Measurements from ENCODE around the gene DNAJC17.

Gene DNAJC17

GRCh38 chr15:40830884-40831283, 23.6 kb upstream of the DNAJC17 start:
- no peak for DNase-seq (ENCODE audit: low spot score)

DNA sequence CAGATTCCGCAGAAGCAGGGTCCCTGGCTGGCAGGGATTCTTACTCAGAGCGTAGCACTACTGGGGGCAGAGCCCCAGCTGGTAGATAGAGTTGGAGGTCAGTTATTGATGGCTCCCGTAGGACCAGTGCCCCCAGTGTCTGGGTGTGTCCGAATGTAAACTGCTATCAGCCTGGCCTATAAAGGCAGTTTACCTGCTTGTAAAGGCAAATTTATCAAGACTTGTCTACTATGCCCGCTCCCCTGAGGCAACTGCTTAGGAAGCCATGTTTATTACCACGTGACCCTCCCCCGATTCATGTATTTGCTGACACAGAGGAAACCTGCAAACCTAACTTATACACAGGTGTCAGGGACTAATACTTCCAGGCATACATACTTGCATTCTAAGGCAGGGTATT, 21.8 kb upstream of the DNAJC17 start:
- no peak for DNase-seq (ENCODE audit: low spot score)

DNA sequence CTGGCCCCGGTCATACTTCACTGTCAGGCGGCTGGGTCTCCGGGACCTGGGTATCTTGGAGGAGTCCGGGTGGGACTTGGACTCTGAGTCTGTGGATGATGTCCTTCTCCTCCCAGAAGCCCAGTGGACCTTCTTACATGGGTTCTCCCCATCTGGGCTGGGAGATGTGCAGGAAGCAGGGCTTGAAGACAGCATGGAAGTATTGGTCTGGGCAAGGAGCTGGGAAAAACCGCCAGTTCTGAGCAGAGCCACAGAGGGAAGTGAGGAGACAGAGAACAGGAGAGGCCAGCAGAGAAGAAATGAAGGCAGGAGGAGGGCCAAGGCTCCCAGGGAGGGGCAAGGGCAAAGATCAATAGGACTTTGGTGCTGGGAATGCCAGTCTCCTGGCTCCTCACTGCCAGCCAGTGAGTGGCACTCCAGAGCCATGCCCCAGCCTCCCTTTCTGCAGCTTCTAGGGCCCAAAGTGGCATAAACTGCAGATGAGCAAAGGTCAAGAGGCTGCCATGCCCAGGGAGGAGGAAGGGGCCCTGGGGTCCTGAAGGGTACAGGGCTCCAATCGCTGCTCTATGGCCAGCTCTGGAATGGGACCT, 21.3 kb upstream of the DNAJC17 start, which contains the start of gene PPP1R14D:
Gene PPP1R14D (minus strand): TSS at position 262 of the 590 bp plus-strand sequence. CDS start 67 bp downstream, at position 195.
- no peak for DNase-seq (ENCODE audit: low spot score)

DNA sequence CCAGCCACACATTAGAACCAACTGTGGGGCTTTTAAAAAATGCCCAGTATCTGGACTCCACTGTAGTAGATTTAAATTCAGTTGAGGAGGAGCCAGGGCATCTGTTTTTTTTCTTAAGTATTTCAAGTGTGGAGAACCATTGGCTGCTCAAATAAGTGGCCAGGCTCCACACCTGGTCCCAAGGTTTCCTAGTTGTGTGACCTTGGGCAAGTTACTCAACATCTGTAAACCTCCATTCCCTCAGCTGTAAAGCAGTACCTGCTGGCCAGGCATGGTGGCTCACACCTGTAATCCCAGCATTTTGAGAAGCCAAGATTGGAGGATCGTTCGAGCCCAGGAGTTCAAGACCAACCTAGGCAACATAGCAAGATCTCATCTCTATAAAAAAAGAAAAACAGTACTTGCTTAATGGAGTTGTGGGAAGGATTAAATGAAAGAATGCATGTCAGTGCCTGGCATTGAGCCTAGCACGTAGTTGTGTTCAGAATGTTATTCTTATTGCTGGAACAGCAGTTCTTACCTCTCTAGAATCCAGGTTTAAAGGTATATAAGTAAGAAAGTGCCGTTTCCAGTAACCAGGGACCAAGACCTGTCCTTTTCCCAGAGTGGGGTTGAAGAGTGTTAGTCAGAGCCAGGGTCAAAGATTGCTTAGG, 19.3 kb upstream of the DNAJC17 start:
- DNase-seq (ENCODE audit: low spot score) = no peak

GRCh38 chr15:40825661-40826422, 18.6 kb upstream of the DNAJC17 start:
- no peak for DNase-seq (ENCODE audit: low spot score)

DNA sequence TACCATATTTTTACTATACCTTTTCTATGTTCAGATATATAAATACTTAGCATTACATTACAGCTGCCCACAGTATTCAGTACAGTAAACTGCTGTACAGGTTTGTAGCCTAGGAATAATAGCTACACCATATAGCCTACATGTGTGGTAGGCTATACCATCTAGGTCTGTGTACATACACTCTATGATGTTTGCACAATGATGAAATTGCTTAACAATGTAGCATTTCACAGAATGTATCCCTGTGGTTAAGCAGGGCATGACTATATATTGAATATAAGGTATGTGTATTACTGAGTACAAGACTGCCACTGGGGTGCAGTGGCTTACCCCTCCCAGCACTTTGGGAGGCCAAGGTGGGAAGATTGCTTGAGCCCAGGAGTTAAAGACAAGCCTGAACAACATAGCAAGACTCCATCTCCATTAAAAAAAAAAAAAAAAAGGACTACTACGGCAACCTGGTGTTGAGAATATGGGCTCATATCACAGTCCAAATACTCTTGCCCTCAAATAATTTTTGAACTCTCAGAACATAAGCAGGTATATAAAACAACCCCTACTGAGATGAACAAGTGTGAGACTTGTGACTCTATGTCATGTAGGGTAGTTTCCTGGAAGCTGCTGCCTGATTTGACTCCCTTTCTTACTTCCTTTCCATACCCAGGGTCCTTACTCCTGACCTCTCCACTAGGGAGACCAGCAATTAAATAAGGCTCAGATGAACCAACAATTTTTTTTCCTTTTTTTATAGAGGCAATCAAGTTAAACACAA, 16.5 kb upstream of the DNAJC17 start:
- DNase-seq (ENCODE audit: low spot score) = no peak

GRCh38 chr15:40821195-40821594, 13.9 kb upstream of the DNAJC17 start:
- no peak for DNase-seq (ENCODE audit: low spot score)

- no peak for DNase-seq (ENCODE audit: low spot score)
Observed at GRCh38 chr15:40819048-40819447, 11.8 kb upstream of the DNAJC17 start.

DNA sequence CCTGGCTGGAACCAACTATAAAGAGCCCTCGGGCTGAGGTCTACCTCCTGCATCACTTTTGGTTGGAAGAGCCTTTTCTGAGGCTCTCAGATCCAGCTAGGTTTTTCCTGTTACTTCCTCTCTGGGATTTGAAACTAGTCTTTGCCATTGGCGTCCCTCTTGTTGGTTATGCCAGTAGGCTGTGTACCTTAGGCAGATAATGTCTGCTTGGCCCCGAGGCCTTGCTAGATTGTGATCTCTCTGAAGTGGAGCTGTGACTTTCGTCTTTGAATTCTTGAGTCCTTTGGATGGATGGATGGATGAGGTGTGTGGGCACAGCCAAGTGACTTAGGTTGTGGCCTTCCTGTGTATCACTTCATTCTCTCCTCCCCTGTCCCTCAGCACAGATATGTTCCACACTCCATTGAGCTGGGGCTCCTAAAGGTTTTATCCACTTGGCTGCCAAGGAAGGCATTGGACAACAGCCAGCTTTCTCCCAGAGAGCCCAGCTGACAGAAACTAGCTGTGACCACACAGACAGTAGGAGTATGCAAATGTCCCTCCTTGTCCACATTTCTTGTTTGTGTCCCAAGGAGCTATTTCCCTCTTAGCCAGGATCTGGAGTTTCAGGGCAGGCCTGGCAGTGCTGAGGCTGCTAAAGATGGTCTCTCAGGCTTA, 7.9 kb upstream of the DNAJC17 start:
- DNase-seq (ENCODE audit: low spot score) = no peak

DNA sequence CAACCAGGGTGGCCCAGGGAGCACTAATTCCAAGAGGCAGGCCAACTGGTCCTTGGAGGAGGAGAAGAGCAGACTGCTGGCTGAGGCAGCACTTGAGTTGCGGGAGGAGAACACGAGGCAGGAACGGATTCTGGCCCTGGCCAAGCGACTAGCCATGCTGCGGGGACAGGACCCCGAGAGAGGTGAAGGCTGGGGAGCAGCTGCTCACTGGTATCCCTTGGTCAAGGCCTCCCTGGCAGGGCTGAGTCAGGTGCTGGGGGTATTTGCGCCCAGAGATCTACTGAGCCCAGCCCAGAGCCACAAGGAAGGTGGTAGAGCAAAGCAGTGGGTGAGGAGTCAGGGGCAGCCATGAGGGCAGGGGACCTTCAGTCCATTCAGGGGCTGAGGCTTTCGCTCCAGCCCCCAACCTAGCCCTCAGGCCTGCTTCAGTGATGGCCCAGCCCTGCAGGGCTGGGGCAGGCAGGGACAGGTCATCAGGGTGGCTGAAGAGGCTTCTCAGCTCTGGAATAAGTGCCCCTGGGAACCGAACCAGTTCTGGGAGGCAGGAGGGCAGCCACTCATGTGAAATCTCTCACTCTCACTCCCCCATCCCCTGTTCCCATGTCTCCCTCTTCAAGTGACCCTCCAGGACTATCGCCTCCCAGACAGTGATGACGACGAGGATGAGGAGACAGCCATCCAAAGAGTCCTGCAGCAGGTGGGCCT, 5.6 kb upstream of the DNAJC17 start:
- no peak for DNase-seq (ENCODE audit: low spot score)

- no peak for DNase-seq (ENCODE audit: low spot score)
Observed at GRCh38 chr15:40808861-40809450, 1.7 kb upstream of the DNAJC17 start.

GRCh38 chr15:40807888-40808461, 702 bp upstream of the DNAJC17 start:
- no peak for DNase-seq (ENCODE audit: low spot score)

GRCh38 chr15:40806672-40807027, 623 bp downstream of the DNAJC17 start:
- DNase-seq (ENCODE audit: low spot score) = no peak

GRCh38 chr15:40803688-40804087, 3.6 kb downstream of the DNAJC17 start:
- DNase-seq (ENCODE audit: low spot score) = no peak

GRCh38 chr15:40803076-40803475, 4.2 kb downstream of the DNAJC17 start:
- no peak for DNase-seq (ENCODE audit: low spot score)

GRCh38 chr15:40799523-40799922, 7.8 kb downstream of the DNAJC17 start:
- no peak for DNase-seq (ENCODE audit: low spot score)

- DNase-seq (ENCODE audit: low spot score) = no peak
Observed at GRCh38 chr15:40796512-40796911, 10.8 kb downstream of the DNAJC17 start.

DNA sequence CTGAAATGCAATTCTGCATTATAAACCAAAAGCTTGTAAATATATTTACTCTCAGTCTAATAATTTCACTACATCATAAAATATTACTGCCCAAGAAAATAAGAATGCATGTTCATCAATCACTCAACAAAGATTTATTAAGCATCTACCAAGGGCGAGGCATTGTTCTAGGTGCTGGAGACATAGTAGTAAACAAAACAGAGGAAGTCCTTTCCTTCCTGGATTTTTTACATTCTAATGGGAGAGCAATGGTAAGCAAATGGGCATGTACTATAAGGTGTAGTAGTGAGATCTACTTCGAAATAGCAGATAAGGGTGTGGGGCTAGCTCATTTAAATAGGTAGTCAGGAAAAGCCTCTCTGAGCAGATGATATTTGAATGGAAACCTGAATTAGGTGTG, 11.2 kb downstream of the DNAJC17 start:
- DNase-seq (ENCODE audit: low spot score) = no peak

GRCh38 chr15:40793216-40793989, 13.9 kb downstream of the DNAJC17 start:
- no peak for DNase-seq (ENCODE audit: low spot score)

- DNase-seq (ENCODE audit: low spot score) = no peak
Observed at GRCh38 chr15:40792394-40792793, 14.9 kb downstream of the DNAJC17 start.

All from CD4-positive, alpha-beta T cell treated with Interleukin-6 at 100 ng/mL for 8 hours (primary cell).